ENCODE results near the gene C2orf80. TPM values are rescaled to one million over a fixed set of nuclear protein-coding genes. Genes with fewer than 3 reads are reported as not detected.
"Not testable (repeated sequence)": the region's sequence is repeated elsewhere in the genome, so short reads cannot be mapped to it uniquely, and the experiment has no call there.

C2orf80 gene
- total RNA-seq, 1 experiment from 2014 or later = not detected

GRCh38 chr2:208130712-208131110 is 59.1 kb downstream of the C2orf80 start:
- H3K36me3 ChIP-seq = no peaks in the 10 kb centered on the region
- no peaks in the 10 kb centered on the region for H3K4me1 ChIP-seq
- no peaks in the 10 kb centered on the region for H3K27me3 ChIP-seq
- no peaks in the 10 kb centered on the region for H3K9me3 ChIP-seq (replicated peaks)
- DNase-seq = no peak
- H3K4me3 ChIP-seq = no peak overlapping the region
- no peak overlapping the region for H3K27ac ChIP-seq

- Histone ChIP-seq H3K27me3 (no peaks in the 10 kb centered on the region), H3K4me3 (no peak within 1 kb of the TSS), H3K9me3 (replicated peaks) (no peaks in the 10 kb centered on the region), H3K4me1 (no peaks in the 10 kb centered on the region), H3K36me3 (no peaks in the 10 kb centered on the region), H3K27ac (no peak within 1 kb of the TSS)
- DNase-seq = no peak
Observed at GRCh38 chr2:208129744-208130711, 59.8 kb downstream of the C2orf80 start, which contains the start of gene CRYGC. Gene CRYGC, minus strand, starts transcription at chr2:208129828. Its CDS starts 36 bp downstream, at chr2:208129792.

GRCh38 chr2:208128136-208128535 is 61.7 kb downstream of the C2orf80 start:
- no peaks in the 10 kb centered on the region for H3K36me3 ChIP-seq
- no peak overlapping the region for H3K27ac ChIP-seq
- no peak overlapping the region for H3K4me3 ChIP-seq
- no peaks in the 10 kb centered on the region for H3K9me3 ChIP-seq (replicated peaks)
- no peak for DNase-seq
- H3K27me3 ChIP-seq = no peaks in the 10 kb centered on the region
- no peaks in the 10 kb centered on the region for H3K4me1 ChIP-seq

GRCh38 chr2:208127090-208127489 is 62.7 kb downstream of the C2orf80 start:
- no peak for DNase-seq
- Histone ChIP-seq H3K9me3 (replicated peaks) (no peaks in the 10 kb centered on the region), H3K4me1 (no peaks in the 10 kb centered on the region), H3K4me3 (no peak overlapping the region), H3K36me3 (no peaks in the 10 kb centered on the region), H3K27me3 (no peaks in the 10 kb centered on the region), H3K27ac (no peak overlapping the region)

- no peaks in the 10 kb centered on the region for H3K36me3 ChIP-seq
- no peaks in the 10 kb centered on the region for H3K4me1 ChIP-seq
- no peaks in the 10 kb centered on the region for H3K9me3 ChIP-seq (replicated peaks)
- H3K27ac ChIP-seq = no peak overlapping the region
- no peak for DNase-seq
- H3K4me3 ChIP-seq = no peak overlapping the region
- H3K27me3 ChIP-seq = no peaks in the 10 kb centered on the region
Observed at GRCh38 chr2:208125251-208125650, 64.6 kb downstream of the C2orf80 start.

- H3K4me3 ChIP-seq; H3K9me3 ChIP-seq (replicated peaks); H3K36me3 ChIP-seq; DNase-seq; H3K27ac ChIP-seq; H3K27me3 ChIP-seq; H3K4me1 ChIP-seq: not testable (repeated sequence)
Observed at GRCh38 chr2:208124013-208124715, 65.7 kb downstream of the C2orf80 start, which contains the start of gene CRYGD. Gene CRYGD, minus strand, starts transcription at chr2:208124524. Its CDS starts 51 bp downstream, at chr2:208124473.

- H3K27me3 ChIP-seq = no peaks in the 10 kb centered on the region
- H3K36me3 ChIP-seq = no peaks in the 10 kb centered on the region
- no peaks in the 10 kb centered on the region for H3K4me1 ChIP-seq
- no peak for DNase-seq
- H3K4me3 ChIP-seq = no peak overlapping the region
- no peaks in the 10 kb centered on the region for H3K9me3 ChIP-seq (replicated peaks)
- no peak overlapping the region for H3K27ac ChIP-seq
Observed at GRCh38 chr2:208122248-208122647, 67.6 kb downstream of the C2orf80 start.

GRCh38 chr2:208118918-208119317 is 70.9 kb downstream of the C2orf80 start:
- no peaks in the 10 kb centered on the region for H3K4me1 ChIP-seq
- H3K9me3 ChIP-seq (replicated peaks) = no peaks in the 10 kb centered on the region
- no peak for DNase-seq
- H3K36me3 ChIP-seq = no peaks in the 10 kb centered on the region
- H3K27me3 ChIP-seq = no peaks in the 10 kb centered on the region
- H3K4me3 ChIP-seq = no peak overlapping the region
- H3K27ac ChIP-seq = no peak overlapping the region

DNA sequence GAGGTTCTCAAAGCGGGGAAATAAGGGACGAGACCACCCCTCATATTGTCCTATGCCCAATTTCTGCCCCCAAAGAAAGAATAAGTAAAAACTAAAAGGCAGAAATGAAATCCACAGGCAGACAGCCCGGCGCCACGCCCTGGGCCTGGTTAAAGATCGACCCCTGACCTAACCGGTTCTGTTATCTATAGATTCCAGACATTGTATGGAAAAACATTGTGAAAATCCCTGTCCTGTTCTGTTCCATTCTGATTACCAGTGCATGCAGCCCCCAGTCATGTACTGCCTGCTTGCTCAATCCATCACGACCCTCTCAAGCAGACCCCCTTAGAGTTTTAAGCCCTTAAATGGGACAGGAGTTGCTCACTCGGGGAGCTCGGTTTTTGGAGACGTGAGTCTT is 72.4 kb downstream of the C2orf80 start:
- not testable (repeated sequence) for H3K4me3 ChIP-seq; H3K9me3 ChIP-seq (replicated peaks); H3K36me3 ChIP-seq; H3K27me3 ChIP-seq; H3K4me1 ChIP-seq; H3K27ac ChIP-seq; DNase-seq

Other genes starting within 250 kb of the C2orf80 start
- 5.1 and 6.1 TPM in 2 replicates for gene PLEKHM3, start 164.5 kb downstream of the C2orf80 start, total RNA-seq (2014; rRNA removed; shearing (Covaris generic))
- not detected in 2 replicates for gene CRYGD, start 65.5 kb downstream of the C2orf80 start, total RNA-seq (2014; rRNA removed; shearing (Covaris generic))
- not detected in 2 replicates for gene CRYGC, start 60.2 kb downstream of the C2orf80 start, total RNA-seq (2014; rRNA removed; shearing (Covaris generic))
- gene CRYGB, start 43.9 kb downstream of the C2orf80 start, total RNA-seq (2014; rRNA removed; shearing (Covaris generic)) = not detected in 2 replicates
- not detected in 2 replicates for gene CRYGA, start 26.4 kb downstream of the C2orf80 start, total RNA-seq (2014; rRNA removed; shearing (Covaris generic))
- gene IDH1, start 65.0 kb upstream of the C2orf80 start, total RNA-seq (2014; rRNA removed; shearing (Covaris generic)) = 61.1 and 66.4 TPM in 2 replicates
- gene PIKFYVE, start 76.2 kb upstream of the C2orf80 start, total RNA-seq (2014; rRNA removed; shearing (Covaris generic)) = 34.2 and 36.6 TPM in 2 replicates
- 0.16 TPM in 1 of 2 replicates, not detected in the other for gene PTH2R, start 216.8 kb upstream of the C2orf80 start, total RNA-seq (2014; rRNA removed; shearing (Covaris generic))